ENCODE results near the gene SIRPA.

Gene SIRPA

GRCh38 chr20:1979106-1979778 lies 84.0 kb downstream of the SIRPA start:
- in situ Hi-C loops (cut with MboI; ENCODE audit: low sequenced_read_pairs), result no loop called here

- in situ Hi-C loops (cut with MboI; ENCODE audit: low sequenced_read_pairs), result no loop called here
These were observed 87.5 kb downstream of the SIRPA start for GRCh38 chr20:1982686-1983085.

- in situ Hi-C loops (cut with MboI; ENCODE audit: low sequenced_read_pairs), result no loop called here
These were observed 88.1 kb downstream of the SIRPA start for GRCh38 chr20:1983301-1983700.

- in situ Hi-C loops (cut with MboI; ENCODE audit: low sequenced_read_pairs), result no loop called here
These were observed 92.6 kb downstream of the SIRPA start for GRCh38 chr20:1987826-1988225.

Measured in HL-60/S4 (cell line).